Activated naive CD4-positive, alpha-beta T cell treated with anti-CD3 and anti-CD28 coated beads, Interleukin-2, amount 10 ng/mL, durations not matched to agents 7 days and 5 days (primary cell): ENCODE data around the gene DYNC1I1.

Experiments used
- CTCF ChIA-PET: fragments of 350-600 bp; sonication (Branson Sonifier 250); formaldehyde crosslinking; loops from one replicate; lab custom pipeline; 2021; ENCODE audit warnings: antibody characterized with exemption; lab: Charles Lee
- DNase-seq: peaks from one replicate; pipeline ENCODE4 v3.0.0-alpha.2; 2020
- H3K27ac Mint-ChIP-seq: one replicate; pipeline ENCODE4 v1.8.0; 2021; ENCODE audit warnings: mild to moderate bottlenecking, moderate library complexity, mixed read lengths
- H3K27me3 Mint-ChIP-seq: one replicate; pipeline ENCODE4 v1.8.0; 2021; ENCODE audit warnings: mild to moderate bottlenecking, mixed read lengths
- H3K36me3 Mint-ChIP-seq: one replicate; pipeline ENCODE4 v1.8.0; 2021; ENCODE audit warnings: mixed read lengths
- H3K4me1 Mint-ChIP-seq: one replicate; pipeline ENCODE4 v1.8.0; 2021; ENCODE audit warnings: mixed read lengths
- H3K4me3 Mint-ChIP-seq: one replicate; pipeline ENCODE4 v1.8.0; 2021; ENCODE audit warnings: mild to moderate bottlenecking, moderate library complexity, mixed read lengths
- H3K9me3 Mint-ChIP-seq: one replicate; pipeline ENCODE4 v1.8.0; 2021; ENCODE audit warnings: mixed read lengths

The DYNC1I1 gene

DNA sequence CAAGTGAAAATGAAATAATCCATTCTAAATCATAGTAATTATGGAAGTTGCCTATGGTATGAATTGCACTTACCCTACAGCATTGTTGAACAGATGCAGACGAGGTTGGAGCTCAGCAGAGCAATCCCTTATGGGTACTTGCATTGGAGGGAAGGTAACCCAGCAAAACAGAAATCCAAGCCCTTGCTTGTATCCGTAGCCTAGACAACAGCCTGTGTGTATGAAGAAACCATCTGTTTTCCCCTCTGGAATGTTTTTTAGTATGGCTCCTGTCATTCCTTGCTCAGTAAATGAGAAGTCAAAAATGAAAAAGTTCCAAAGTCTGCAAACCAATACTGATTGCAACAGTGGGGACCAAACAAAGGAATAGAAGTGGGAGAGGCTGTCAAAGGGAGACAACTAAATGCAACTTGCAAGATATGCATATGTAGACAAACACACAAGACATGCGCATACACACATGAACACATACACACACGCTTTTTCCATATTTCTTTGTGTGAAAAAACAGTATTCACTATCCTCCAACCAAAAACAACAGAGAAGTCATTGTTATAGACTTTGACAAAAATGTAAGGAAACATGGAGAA lies 260.8 kb downstream of the DYNC1I1 start:
- H3K4me1 Mint-ChIP-seq = peaks cover 4% of the 10 kb centered on the region
- no peak overlapping the region for H3K4me3 Mint-ChIP-seq
- no peaks in the 10 kb centered on the region for H3K27me3 Mint-ChIP-seq

DNA sequence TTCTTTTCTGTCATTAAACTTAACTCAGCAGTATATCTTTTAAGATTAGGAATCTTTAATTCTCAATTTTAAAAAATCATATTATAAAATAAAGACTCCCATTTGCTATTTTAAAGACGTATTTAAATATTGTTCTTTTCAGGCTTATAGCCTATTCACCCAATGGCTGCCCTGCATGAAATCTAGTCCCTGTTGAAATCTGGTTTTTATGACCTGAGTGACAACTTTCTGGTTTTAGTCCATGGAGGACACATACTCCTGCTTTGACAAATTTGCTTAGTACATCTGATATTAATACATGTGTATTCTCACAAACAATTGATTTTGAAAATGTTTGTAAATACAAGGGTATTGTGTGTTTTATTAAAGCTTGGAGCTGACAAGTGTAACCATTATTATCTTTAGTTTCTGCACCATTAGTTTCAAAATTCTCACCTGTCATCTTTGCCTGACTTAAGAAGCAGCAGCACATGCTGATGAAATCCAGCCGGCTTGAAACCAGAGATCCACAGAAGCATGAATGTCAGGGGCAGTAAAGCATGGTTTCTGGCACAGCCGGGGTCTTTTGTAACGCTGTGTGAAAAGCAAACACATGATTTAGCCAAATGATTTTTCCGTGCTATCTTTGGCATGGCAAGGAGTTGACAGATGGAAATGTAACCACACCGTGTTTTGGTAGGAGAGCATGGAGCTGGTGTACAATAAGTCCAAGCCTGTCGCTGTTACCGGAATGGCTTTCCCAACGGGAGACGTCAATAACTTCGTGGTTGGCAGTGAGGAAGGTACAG lies 262.8 kb downstream of the DYNC1I1 start:
- Mint-ChIP-seq H3K9me3 (no peaks in the 10 kb centered on the region), H3K27me3 (peaks cover under 1% of the 10 kb centered on the region), H3K4me1 (no peaks in the 10 kb centered on the region), H3K27ac (no peak overlapping the region), H3K4me3 (no peak overlapping the region), H3K36me3 (no peaks in the 10 kb centered on the region)
- CTCF ChIA-PET = no interaction called here
- no peak for DNase-seq

More for the DNA sequence above, 260.8 kb downstream of the DYNC1I1 start:
- no peak for DNase-seq
- Mint-ChIP-seq H3K27ac (no peak overlapping the region), H3K36me3 (no peaks in the 10 kb centered on the region), H3K9me3 (no peaks in the 10 kb centered on the region)
- CTCF ChIA-PET = no interaction called here

DNA sequence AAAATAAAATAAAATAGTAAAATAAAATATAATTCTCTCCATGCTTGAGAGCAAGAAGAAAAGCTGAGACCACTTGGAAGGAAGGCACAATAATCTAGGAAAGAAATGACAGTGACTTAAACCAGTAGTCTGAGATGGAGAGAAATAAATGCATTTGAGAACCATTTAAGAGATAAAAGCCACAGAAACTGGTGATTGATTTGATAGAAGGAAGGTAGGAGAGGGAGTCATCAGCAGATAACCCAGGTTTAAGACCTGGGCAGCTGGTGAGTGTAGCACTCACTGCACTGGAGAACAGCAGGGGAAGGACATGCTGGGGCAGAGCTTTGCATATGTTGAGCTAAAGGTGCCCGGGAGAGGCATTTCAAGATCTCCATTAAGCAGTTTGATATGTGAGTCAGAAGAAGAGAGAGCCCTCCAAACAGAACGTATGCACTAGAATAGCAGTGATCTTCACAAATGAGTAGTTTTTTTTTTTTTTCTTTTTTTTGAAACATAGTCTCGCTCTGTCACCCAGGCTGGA lies 268.0 kb downstream of the DYNC1I1 start:
- H3K36me3 Mint-ChIP-seq = no peaks in the 10 kb centered on the region
- CTCF ChIA-PET = no interaction called here
- peaks cover 4% of the 10 kb centered on the region for H3K27me3 Mint-ChIP-seq
- H3K4me1 Mint-ChIP-seq = no peaks in the 10 kb centered on the region
- H3K4me3 Mint-ChIP-seq = no peak overlapping the region
- H3K27ac Mint-ChIP-seq = no peak overlapping the region
- H3K9me3 Mint-ChIP-seq = no peaks in the 10 kb centered on the region
- no peak for DNase-seq

DNA sequence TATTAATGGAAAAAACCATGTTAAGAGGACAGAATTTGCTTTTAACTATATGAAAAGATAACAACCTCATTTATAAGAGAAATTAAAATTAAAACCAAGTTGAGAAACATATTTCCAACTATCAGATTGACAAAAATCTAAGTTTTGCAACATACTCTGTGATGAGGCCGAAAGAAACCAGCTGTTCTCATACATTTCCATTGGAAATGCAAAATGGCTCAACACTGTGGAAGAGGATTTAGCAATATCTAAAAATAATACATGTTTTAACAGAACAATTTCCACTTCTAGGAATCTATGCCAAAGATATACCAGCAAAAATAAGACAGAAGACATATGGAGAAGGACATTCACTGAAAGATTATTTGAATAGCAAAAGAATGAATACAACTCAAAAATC lies 268.8 kb downstream of the DYNC1I1 start:
- Mint-ChIP-seq H3K9me3 (no peaks in the 10 kb centered on the region), H3K27ac (no peak overlapping the region), H3K4me1 (no peaks in the 10 kb centered on the region), H3K36me3 (no peaks in the 10 kb centered on the region), H3K4me3 (no peak overlapping the region), H3K27me3 (peaks cover 4% of the 10 kb centered on the region)
- DNase-seq = no peak
- CTCF ChIA-PET = no interaction called here

DNA sequence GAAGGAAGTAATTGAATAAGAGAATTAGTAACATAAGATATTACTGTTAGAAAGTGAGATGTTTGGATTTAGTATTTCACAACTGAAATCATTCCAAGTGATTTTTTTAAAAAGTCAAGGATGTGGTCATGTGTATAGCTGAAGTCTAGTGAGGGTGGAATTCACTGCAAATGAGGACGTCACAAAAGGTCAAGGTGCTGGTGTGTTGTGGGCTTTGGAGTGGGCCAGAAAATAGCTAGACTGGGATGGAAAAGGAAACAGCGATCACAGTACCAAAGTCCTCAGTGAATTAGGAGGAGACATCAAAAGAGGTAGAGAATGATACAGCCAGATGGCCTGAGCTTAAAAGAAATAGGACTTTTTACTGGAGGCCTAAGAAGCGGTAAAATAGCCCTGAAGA lies 272.8 kb downstream of the DYNC1I1 start:
- H3K4me1 Mint-ChIP-seq = no peaks in the 10 kb centered on the region
- H3K27me3 Mint-ChIP-seq = peaks cover 3% of the 10 kb centered on the region
- H3K36me3 Mint-ChIP-seq = no peaks in the 10 kb centered on the region
- CTCF ChIA-PET = no interaction called here
- H3K9me3 Mint-ChIP-seq = no peaks in the 10 kb centered on the region
- no peak overlapping the region for H3K27ac Mint-ChIP-seq
- no peak overlapping the region for H3K4me3 Mint-ChIP-seq
- no peak for DNase-seq

DNA sequence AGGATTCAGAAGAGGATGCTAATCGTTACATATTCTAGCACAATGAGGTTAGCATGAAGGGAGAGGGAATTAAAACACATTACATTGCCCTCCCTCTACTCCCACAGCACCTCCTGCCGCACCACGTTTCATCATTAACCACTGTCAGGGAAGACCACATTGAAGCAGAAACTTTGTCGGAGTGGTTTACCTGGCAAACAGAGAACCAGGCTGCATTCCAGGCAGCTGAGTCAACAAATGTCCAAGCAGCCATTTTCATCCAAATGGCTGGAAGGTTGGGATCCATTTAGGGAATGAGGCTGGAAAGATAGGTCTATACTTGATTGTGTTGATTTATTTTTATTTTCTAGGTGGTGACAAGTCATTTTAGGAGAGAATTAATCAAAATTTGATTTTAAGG lies 273.6 kb downstream of the DYNC1I1 start:
- Mint-ChIP-seq H3K36me3 (no peaks in the 10 kb centered on the region), H3K4me3 (no peak overlapping the region), H3K27me3 (no peaks in the 10 kb centered on the region), H3K4me1 (no peaks in the 10 kb centered on the region), H3K27ac (no peak overlapping the region), H3K9me3 (no peaks in the 10 kb centered on the region)
- CTCF ChIA-PET = no interaction called here
- no peak for DNase-seq

DNA sequence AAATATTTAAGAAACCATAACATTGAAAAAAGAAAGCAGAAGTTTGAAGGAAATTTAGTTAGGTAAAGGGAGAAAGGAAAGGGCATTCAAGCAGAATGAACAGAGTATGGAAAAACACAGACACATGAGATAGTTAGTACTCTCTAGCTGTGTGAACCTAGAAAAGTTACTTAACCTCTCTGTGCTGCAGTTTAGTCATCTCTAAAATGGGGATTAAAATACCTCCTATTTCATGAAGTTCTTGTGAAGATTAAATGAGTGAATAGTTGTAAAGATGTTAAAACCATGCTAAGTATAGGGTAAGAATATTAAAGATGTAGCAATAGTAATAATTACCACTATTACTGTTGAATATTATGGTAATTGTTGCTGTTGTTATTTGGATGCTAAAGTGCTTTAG lies 279.9 kb downstream of the DYNC1I1 start:
- no peak for DNase-seq
- Mint-ChIP-seq H3K9me3 (no peaks in the 10 kb centered on the region), H3K27ac (no peak overlapping the region), H3K36me3 (no peaks in the 10 kb centered on the region), H3K27me3 (no peaks in the 10 kb centered on the region), H3K4me3 (no peak overlapping the region), H3K4me1 (no peaks in the 10 kb centered on the region)
- CTCF ChIA-PET = no interaction called here

DNA sequence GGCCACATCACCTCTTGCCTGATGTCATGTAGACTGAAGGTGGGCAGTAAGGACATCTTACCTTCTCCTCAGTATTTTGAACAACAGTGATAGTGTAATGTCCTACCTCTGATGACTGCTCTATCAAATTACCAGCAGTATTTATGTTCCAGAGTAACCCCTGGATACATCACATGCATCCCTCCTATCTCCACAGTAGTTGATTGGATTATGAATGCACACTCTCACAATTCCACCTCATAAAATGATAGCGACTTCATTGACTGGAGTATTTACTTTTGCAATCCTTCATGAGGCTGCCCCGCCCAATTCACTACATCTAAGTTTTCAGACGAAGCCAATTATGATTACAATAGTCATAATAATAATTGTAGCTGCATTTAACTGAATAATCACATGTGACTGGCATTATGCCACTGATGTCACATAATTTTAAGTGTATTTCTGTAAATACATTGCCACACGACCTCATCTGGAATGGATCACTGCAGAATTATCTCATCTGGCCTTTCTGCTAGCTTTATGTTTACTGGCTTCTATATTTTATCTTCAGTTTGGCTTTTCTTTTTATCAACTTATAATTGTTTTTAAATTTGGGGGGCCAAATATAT lies 280.6 kb downstream of the DYNC1I1 start:
- no peak overlapping the region for H3K4me3 Mint-ChIP-seq
- DNase-seq = no peak
- no peaks in the 10 kb centered on the region for H3K4me1 Mint-ChIP-seq
- no peaks in the 10 kb centered on the region for H3K27me3 Mint-ChIP-seq
- CTCF ChIA-PET = no interaction called here
- no peaks in the 10 kb centered on the region for H3K9me3 Mint-ChIP-seq
- H3K36me3 Mint-ChIP-seq = no peaks in the 10 kb centered on the region
- no peak overlapping the region for H3K27ac Mint-ChIP-seq

DNA sequence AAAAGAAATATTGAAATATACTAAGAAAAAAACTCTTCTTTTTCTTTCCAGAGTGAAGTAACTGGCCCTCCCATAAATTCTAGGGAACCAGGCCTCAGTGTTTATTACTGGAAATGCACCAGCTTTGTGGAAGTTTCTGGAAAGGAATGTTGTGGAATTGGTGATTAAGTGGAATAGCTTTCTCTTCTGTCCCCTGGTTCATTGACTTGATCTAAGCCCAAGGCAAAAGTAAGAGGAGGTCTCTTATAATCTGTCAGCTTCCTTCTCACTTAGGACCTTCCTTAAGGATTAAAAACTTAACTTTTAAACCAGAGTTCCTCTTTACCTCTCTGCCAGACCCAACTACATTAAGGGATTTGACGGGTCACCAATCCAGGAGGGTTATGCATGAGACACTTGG lies 283.4 kb downstream of the DYNC1I1 start:
- no peaks in the 10 kb centered on the region for H3K36me3 Mint-ChIP-seq
- DNase-seq = no peak
- H3K9me3 Mint-ChIP-seq = no peaks in the 10 kb centered on the region
- no peak overlapping the region for H3K27ac Mint-ChIP-seq
- H3K27me3 Mint-ChIP-seq = peaks cover 4% of the 10 kb centered on the region
- H3K4me1 Mint-ChIP-seq = no peaks in the 10 kb centered on the region
- CTCF ChIA-PET = no interaction called here
- no peak overlapping the region for H3K4me3 Mint-ChIP-seq

DNA sequence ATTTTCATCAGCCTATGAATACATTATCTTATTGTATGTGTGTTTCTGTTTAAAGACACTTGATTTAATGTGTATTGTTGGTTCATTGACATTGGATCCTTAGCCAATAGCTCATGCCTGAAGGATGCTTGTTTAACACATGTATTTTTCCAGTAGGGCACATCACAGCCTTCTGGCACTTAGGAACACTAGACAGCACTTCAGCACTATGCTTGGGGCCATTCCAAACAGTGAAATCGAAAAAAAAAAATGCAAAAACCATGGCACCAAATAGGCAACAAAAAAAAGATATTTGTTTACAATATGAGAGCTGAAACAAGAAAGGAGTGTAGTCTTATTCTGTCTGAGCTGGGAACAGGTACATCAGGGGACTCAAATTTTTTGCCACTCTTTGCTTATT lies 286.7 kb downstream of the DYNC1I1 start:
- H3K27ac Mint-ChIP-seq = no peak overlapping the region
- no peak for DNase-seq
- no peaks in the 10 kb centered on the region for H3K4me1 Mint-ChIP-seq
- no peaks in the 10 kb centered on the region for H3K36me3 Mint-ChIP-seq
- peaks cover 12% of the 10 kb centered on the region for H3K27me3 Mint-ChIP-seq
- no peak overlapping the region for H3K4me3 Mint-ChIP-seq
- no peaks in the 10 kb centered on the region for H3K9me3 Mint-ChIP-seq
- CTCF ChIA-PET = interaction anchor here (0.6 kb wide), 1 partner anchor 1025 kb away, joined by 3 read pairs; no protein-coding TSS in a partner anchor

DNA sequence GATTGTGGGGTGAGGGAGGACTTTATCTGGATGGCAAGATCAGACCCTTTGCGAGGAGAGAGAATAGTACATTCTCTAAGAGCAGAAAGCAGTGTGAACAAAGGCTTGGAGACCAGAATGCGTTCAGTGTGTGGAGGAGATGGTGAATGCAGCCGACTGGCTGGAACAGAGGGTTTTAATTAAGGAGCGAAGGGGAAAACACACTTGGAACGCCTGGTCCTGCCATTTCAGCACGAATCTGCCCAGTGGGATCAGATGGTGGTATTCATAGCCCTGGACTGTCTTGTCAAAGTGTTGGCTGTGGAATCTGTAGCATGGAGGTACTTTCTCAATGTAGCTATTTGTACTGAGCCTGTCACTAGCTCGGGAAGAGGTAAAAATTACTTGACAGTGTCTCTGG lies 288.7 kb downstream of the DYNC1I1 start:
- peaks cover 17% of the 10 kb centered on the region for H3K27me3 Mint-ChIP-seq
- H3K4me3 Mint-ChIP-seq = no peak overlapping the region
- CTCF ChIA-PET = no interaction called here
- H3K9me3 Mint-ChIP-seq = no peaks in the 10 kb centered on the region
- no peak for DNase-seq
- no peaks in the 10 kb centered on the region for H3K4me1 Mint-ChIP-seq
- H3K36me3 Mint-ChIP-seq = no peaks in the 10 kb centered on the region
- H3K27ac Mint-ChIP-seq = no peak overlapping the region

DNA sequence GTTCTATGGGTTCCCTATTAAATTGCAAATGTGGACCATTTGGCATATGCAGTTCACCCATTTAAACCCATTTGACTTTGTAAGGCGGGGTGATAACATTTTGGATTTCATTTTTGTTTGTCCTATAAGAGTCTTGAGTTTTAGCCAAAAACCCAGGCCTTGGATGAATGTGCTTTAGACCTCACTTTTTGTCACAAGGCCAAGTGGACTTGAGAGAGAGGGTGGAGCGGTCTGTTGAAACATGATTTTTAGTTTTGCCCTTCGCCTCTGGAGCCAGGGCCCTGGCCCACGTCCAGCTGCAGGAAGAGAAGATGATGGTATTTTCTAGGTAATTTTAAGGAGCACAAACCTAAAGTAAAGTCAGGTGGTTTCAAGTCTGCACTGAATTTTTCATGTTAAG lies 289.5 kb downstream of the DYNC1I1 start:
- DNase-seq = no peak
- Mint-ChIP-seq H3K36me3 (no peaks in the 10 kb centered on the region), H3K27me3 (peaks cover 20% of the 10 kb centered on the region), H3K27ac (no peak overlapping the region), H3K4me1 (no peaks in the 10 kb centered on the region), H3K9me3 (no peaks in the 10 kb centered on the region), H3K4me3 (no peak overlapping the region)
- CTCF ChIA-PET = no interaction called here

DNA sequence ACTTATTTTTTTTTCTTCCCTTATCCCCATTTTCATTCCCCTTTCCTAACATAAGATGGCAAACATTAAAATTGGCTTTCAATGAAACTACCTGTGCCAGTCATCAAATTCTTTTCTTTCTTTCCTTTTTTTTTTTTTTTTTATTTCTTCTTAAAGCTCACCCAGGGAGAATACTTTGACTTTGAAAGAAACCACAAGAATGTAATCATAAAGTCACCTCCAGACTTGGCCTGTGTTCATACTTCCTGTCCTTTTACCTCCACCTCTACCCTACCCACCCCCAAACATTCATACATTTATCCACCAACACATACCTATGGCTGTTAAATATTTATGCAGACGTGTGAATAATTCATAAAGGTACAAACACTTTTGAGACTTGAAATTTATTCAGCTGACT lies 295.0 kb downstream of the DYNC1I1 start:
- H3K9me3 Mint-ChIP-seq = no peaks in the 10 kb centered on the region
- no peaks in the 10 kb centered on the region for H3K4me1 Mint-ChIP-seq
- DNase-seq = no peak
- H3K27ac Mint-ChIP-seq = no peak overlapping the region
- no peaks in the 10 kb centered on the region for H3K36me3 Mint-ChIP-seq
- no peak overlapping the region for H3K4me3 Mint-ChIP-seq
- H3K27me3 Mint-ChIP-seq = peaks cover 17% of the 10 kb centered on the region
- CTCF ChIA-PET = no interaction called here

DNA sequence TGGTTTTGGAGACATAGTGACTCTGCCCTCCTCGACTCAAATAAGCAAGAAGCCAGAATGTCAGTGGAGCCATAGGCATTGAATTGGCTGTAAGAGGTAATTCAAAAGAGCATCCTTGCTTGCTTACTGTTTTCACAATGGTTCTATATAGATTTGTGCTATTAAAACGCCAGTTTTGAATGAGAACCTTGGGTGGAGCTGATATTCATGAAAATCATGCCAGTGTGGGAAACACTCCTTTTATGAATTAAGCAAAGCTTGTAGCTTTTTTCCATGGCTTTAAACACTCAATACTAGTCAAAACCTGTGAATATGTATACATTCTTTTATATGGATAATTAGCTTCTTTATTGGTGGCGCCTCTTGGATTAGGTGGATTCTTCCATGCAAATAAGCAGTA lies 297.0 kb downstream of the DYNC1I1 start:
- Mint-ChIP-seq H3K36me3 (no peaks in the 10 kb centered on the region), H3K27me3 (peaks cover 17% of the 10 kb centered on the region), H3K9me3 (no peaks in the 10 kb centered on the region), H3K27ac (no peak overlapping the region), H3K4me1 (no peaks in the 10 kb centered on the region), H3K4me3 (no peak overlapping the region)
- no peak for DNase-seq
- CTCF ChIA-PET = interaction anchor here (0.6 kb wide), 1 partner anchor 346 kb away, joined by 3 read pairs; no protein-coding TSS in a partner anchor
